Endodermal cell (in vitro differentiated cells): ENCODE data around the gene MC2R. TPM values are rescaled to one million over a fixed set of nuclear protein-coding genes. Genes with fewer than 3 reads are reported as not detected.

Source experiments
- DNase-seq: peaks from one replicate; pipeline ENCODE4 v3.0.0-alpha.2; 2017
- H3K27ac ChIP-seq: 2 replicates; pipeline ENCODE4 v1.5.1; 2013; ENCODE audit warnings: mild to moderate bottlenecking, low read depth, low read length, moderate library complexity
- H3K27me3 ChIP-seq: 2 replicates; pipeline ENCODE4 v1.6.1; 2013; ENCODE audit warnings: mild to moderate bottlenecking, low read length, moderate library complexity; ENCODE audit not compliant: insufficient read depth, control insufficient read depth, poor library complexity, severe bottlenecking
- H3K36me3 ChIP-seq: 2 replicates; pipeline ENCODE4 v1.7.0; 2013; ENCODE audit warnings: mild to moderate bottlenecking, low read length, moderate library complexity; ENCODE audit not compliant: control insufficient read depth, insufficient read depth
- H3K4me1 ChIP-seq: one replicate; pipeline ENCODE4 v1.7.0; 2013; ENCODE audit warnings: low read length; ENCODE audit not compliant: control insufficient read depth, insufficient read depth
- H3K4me3 ChIP-seq: 2 replicates; pipeline ENCODE4 v1.5.1; 2013; ENCODE audit warnings: mild to moderate bottlenecking, low read length, moderate library complexity
- H3K9ac ChIP-seq: 2 replicates; pipeline ENCODE4 v1.6.1; 2013; ENCODE audit warnings: mild to moderate bottlenecking, low read length, moderate library complexity; ENCODE audit not compliant: poor library complexity, severe bottlenecking; ENCODE audit errors: extremely low read depth
- H3K9me3 ChIP-seq: 2 replicates; pipeline ENCODE4 v1.6.1; 2013; ENCODE audit warnings: mild to moderate bottlenecking, low read length, moderate library complexity; ENCODE audit not compliant: control insufficient read depth
- H3K27ac Mint-ChIP-seq: 2 replicates; pipeline ENCODE4 v1.8.0; 2020; ENCODE audit warnings: mixed read lengths
- H3K27me3 Mint-ChIP-seq: 2 replicates; pipeline ENCODE4 v1.8.0; 2021; ENCODE audit warnings: mild to moderate bottlenecking, mixed read lengths; ENCODE audit not compliant: insufficient read depth
- H3K36me3 Mint-ChIP-seq: 2 replicates; pipeline ENCODE4 v1.8.0; 2020; ENCODE audit warnings: low read depth, mixed read lengths
- H3K4me1 Mint-ChIP-seq: 2 replicates; pipeline ENCODE4 v1.8.0; 2020; ENCODE audit warnings: mixed read lengths
- H3K4me3 Mint-ChIP-seq: 2 replicates; pipeline ENCODE4 v1.8.0; 2020; ENCODE audit warnings: mild to moderate bottlenecking, moderate library complexity, mixed read lengths
- H3K9me3 Mint-ChIP-seq: 2 replicates; pipeline ENCODE4 v1.8.0; 2020; ENCODE audit warnings: mild to moderate bottlenecking, mixed read lengths
- CTCF ChIP-seq: fragments of 200-600 bp; sonication (generic); conservative IDR thresholded peaks from 2 replicates; pipeline ENCODE4 v1.5.0; 2021; ENCODE audit warnings: antibody characterized with exemption, mild to moderate bottlenecking
- WGBS, 2 experiments: methylation state at CpG; one replicate each; pipeline versions ENCODE4 v1.1.5 to v1.1.7; 2013; ENCODE audit warnings: missing lambda C conversion rate in 2 of 2, mixed read lengths in 1 of 2; ENCODE audit not compliant: insufficient coverage in 1 of 2, insufficient read length in 1 of 2; 5-methylcytosine and 5-hydroxymethylcytosine counted together
- total RNA-seq, 2 donors: library from RNA; stranded (reverse); fragmentation: NEBNext Ultra II Directional in 1 of 2; extraction: Animal tissue kit (Norgen Biotek cat#: 25700) in 1 of 2; gene quantifications; 2 replicates in 1 of 2; 3 replicates in 1 of 2; pipeline ENCODE4 v1.2.1, GENCODE V29; 2021

MC2R gene
- total RNA-seq, 2 donors from 2014 or later: not detected

- Mint-ChIP-seq H3K4me3 (no peak overlapping the region), H3K36me3 (no peaks in the 10 kb centered on the region), H3K27ac (no peak overlapping the region), H3K9me3 (no peaks in the 10 kb centered on the region), H3K4me1 (peaks cover 10% of the 10 kb centered on the region), H3K27me3 (peaks cover 20% of the 10 kb centered on the region)
- Histone ChIP-seq H3K4me3 (no peak overlapping the region), H3K27ac (no peak overlapping the region), H3K4me1 (peaks cover 5% of the 10 kb centered on the region), H3K27me3 (peaks cover 16% of the 10 kb centered on the region), H3K9me3 (no peaks in the 10 kb centered on the region), H3K36me3 (no peaks in the 10 kb centered on the region), H3K9ac (no peak overlapping the region)
- WGBS, 2 experiments: 93% methylated on average over 2 of the region's 4 CpGs; no CpG with 5 or more reads in 1 of the 2 experiments
- no peak for TF ChIP-seq CTCF
- DNase-seq: no peak
These were observed 40.8 kb downstream of the MC2R start for GRCh38 chr18:13874558-13874957.

DNA sequence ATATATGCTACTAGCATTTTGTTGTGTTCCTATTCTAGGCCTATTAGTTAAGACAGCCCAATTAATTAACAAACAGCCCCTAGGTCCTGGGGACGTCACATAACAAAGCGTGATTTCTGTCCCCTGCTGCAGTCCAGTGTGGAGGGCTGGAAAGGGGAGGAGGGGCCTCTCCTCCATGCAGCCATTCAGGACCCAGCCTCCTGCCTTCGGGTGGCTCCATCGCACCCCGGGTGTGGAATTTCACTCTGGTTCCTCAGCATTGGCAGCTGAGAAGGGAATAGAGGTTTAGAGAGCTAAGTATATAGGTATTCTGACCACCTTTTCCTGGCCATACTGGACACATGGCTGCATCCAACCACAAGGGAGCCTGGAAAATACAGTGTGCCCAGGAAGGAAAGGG lies 42.4 kb downstream of the MC2R start:
- DNase-seq: peak; percentile 63
- Histone ChIP-seq H3K9me3 (no peaks in the 10 kb centered on the region), H3K9ac (no peak overlapping the region), H3K36me3 (no peaks in the 10 kb centered on the region), H3K4me1 (peaks cover 5% of the 10 kb centered on the region), H3K27me3 (peaks cover 32% of the 10 kb centered on the region), H3K4me3 (no peak overlapping the region), H3K27ac (no peak overlapping the region)
- TF ChIP-seq CTCF: no peak
- H3K9me3 Mint-ChIP-seq: no peaks in the 10 kb centered on the region
- 85 to 93% methylated on average over 3 to 5 of the region's 5 CpGs for WGBS, 2 experiments
- H3K4me1 Mint-ChIP-seq: peaks cover 13% of the 10 kb centered on the region
- H3K4me3 Mint-ChIP-seq: no peak overlapping the region
- H3K36me3 Mint-ChIP-seq: no peaks in the 10 kb centered on the region
- H3K27ac Mint-ChIP-seq: no peak overlapping the region
- H3K27me3 Mint-ChIP-seq: peaks cover 36% of the 10 kb centered on the region

- Mint-ChIP-seq H3K4me1 (peaks cover 13% of the 10 kb centered on the region), H3K36me3 (no peaks in the 10 kb centered on the region), H3K4me3 (no peak overlapping the region), H3K9me3 (no peaks in the 10 kb centered on the region), H3K27ac (no peak overlapping the region), H3K27me3 (peaks cover 41% of the 10 kb centered on the region)
- peaks cover 5% of the 10 kb centered on the region for H3K4me1 ChIP-seq
- no peaks in the 10 kb centered on the region for H3K9me3 ChIP-seq
- no peak overlapping the region for H3K27ac ChIP-seq
- no peak overlapping the region for H3K4me3 ChIP-seq
- H3K36me3 ChIP-seq: no peaks in the 10 kb centered on the region
- no peak overlapping the region for H3K9ac ChIP-seq
- no peak for TF ChIP-seq CTCF
- 92 to 97% methylated on average over 12 to 14 of the region's 14 CpGs for WGBS, 2 experiments
- peaks cover 38% of the 10 kb centered on the region for H3K27me3 ChIP-seq
- DNase-seq: no peak
These were observed 43.0 kb downstream of the MC2R start for GRCh38 chr18:13872373-13872772.
